Activated CD4-positive, alpha-beta T cell treated with anti-CD3 and anti-CD28 coated beads, Interleukin-2, Interleukin-4, amounts not matched to agents 100 ng/mL and 50 ng/mL, durations not matched to agents 16 hours and 8 hours (primary cell): Measurements from ENCODE around the gene N4BP2.
A peak's percentile ranks its signal among the peaks of the same experiment; 100 is the strongest.
"Not testable (repeated sequence)": the region's sequence is repeated elsewhere in the genome, so short reads cannot be mapped to it uniquely, and the experiment has no call there.

Experiments
- DNase-seq: peaks from one replicate; pipeline ENCODE4 v3.0.0-alpha.2; 2020; ENCODE audit warnings: low spot score

N4BP2 gene

GRCh38 chr4:40087799-40088366 is 31.2 kb downstream of the N4BP2 start:
- DNase-seq = no peak

- DNase-seq = not testable (repeated sequence)
Measured at GRCh38 chr4:40093400-40093799, 36.8 kb downstream of the N4BP2 start.

- no peak for DNase-seq
Measured at GRCh38 chr4:40099010-40099409, 42.4 kb downstream of the N4BP2 start.

GRCh38 chr4:40107150-40107549 is 50.5 kb downstream of the N4BP2 start:
- DNase-seq = not testable (repeated sequence)

GRCh38 chr4:40112027-40112792 is 55.6 kb downstream of the N4BP2 start:
- no peak for DNase-seq

GRCh38 chr4:40114206-40114605 is 57.6 kb downstream of the N4BP2 start:
- DNase-seq = no peak

GRCh38 chr4:40118861-40119260 is 62.2 kb downstream of the N4BP2 start:
- DNase-seq = no peak

GRCh38 chr4:40119344-40119743 is 62.7 kb downstream of the N4BP2 start:
- no peak for DNase-seq

- DNase-seq = peak; percentile 66
Measured at GRCh38 chr4:40121515-40121914, 64.9 kb downstream of the N4BP2 start.

- no peak for DNase-seq
Measured at GRCh38 chr4:40122941-40123340, 66.3 kb downstream of the N4BP2 start.

GRCh38 chr4:40124690-40125089 is 68.0 kb downstream of the N4BP2 start:
- no peak for DNase-seq

- no peak for DNase-seq
Measured at GRCh38 chr4:40130401-40131036, 73.9 kb downstream of the N4BP2 start.

- no peak for DNase-seq
Measured at GRCh38 chr4:40132816-40133215, 76.2 kb downstream of the N4BP2 start.

GRCh38 chr4:40134206-40134917 is 77.7 kb downstream of the N4BP2 start:
- DNase-seq = no peak

GRCh38 chr4:40136202-40136601 is 79.6 kb downstream of the N4BP2 start:
- not testable (repeated sequence) for DNase-seq

- DNase-seq = no peak
Measured at GRCh38 chr4:40140196-40140595, 83.5 kb downstream of the N4BP2 start.

- not testable (repeated sequence) for DNase-seq
Measured at GRCh38 chr4:40140597-40140996, 83.9 kb downstream of the N4BP2 start.

- peak; percentile 50 for DNase-seq
Measured at GRCh38 chr4:40143926-40144508, 87.4 kb downstream of the N4BP2 start.

GRCh38 chr4:40144716-40145115 is 88.1 kb downstream of the N4BP2 start:
- DNase-seq = no peak

GRCh38 chr4:40147490-40147889 is 90.8 kb downstream of the N4BP2 start:
- not testable (repeated sequence) for DNase-seq

- peak; percentile 85 for DNase-seq
Measured at GRCh38 chr4:40149960-40150385, 93.3 kb downstream of the N4BP2 start.

GRCh38 chr4:40150932-40151331 is 94.3 kb downstream of the N4BP2 start:
- no peak for DNase-seq
